GM12892 (cell line): ENCODE measurements around the gene CCDC192.

ENCODE experiments used
- POLR2A ChIP-seq: IDR thresholded peaks from 2 replicates; pipeline ENCODE4 v1.6.1; 2011; ENCODE audit warnings: low read depth, low read length, control low read depth
- POLR2AphosphoS5 ChIP-seq: IDR thresholded peaks from 2 replicates; pipeline ENCODE4 v1.6.1; 2011; ENCODE audit warnings: low read depth, low read length, control low read depth

DNA sequence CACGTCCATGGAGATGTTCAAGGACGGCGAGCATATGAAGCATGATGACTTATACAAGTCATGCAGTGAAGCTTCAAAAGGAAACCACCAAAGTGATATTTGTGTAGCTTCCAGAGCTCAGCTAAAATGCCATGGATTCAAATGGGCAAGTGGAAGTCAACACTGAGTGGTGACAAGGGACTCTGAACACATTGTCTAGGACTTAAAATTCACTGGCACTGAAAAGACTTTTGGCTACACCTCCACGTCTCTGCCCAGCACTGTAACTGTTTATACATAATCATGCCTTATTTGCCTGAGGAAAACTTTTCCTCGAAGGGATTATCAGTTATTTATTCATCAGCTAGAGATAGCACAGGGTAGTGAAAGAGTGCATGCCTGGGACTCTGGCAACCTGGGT is 39.1 kb upstream of the CCDC192 start:
- no peak for TF ChIP-seq POLR2AphosphoS5
- TF ChIP-seq POLR2A = no peak
